Thyroid gland (tissue), 4 donors: Measurements from ENCODE around the gene SLC29A4.

Source experiments
- CTCF ChIP-seq, 6 experiments: fragments of 200-600 bp in 3 of 6; fragments of 450-650 bp in 3 of 6; sonication (generic) in 3 of 6; IDR thresholded peaks; one replicate each; pipeline ENCODE4 v1.5.1; 2016 to 2019; ENCODE audit warnings: antibody characterized with exemption in 6 of 6, mild to moderate bottlenecking in 2 of 6, inconsistent platforms in 1 of 6, moderate library complexity in 1 of 6
- POLR2A ChIP-seq, 2 donors: fragments of 450-650 bp; IDR thresholded peaks; one replicate each; pipeline ENCODE4 v1.6.1; 2017; ENCODE audit warnings: antibody characterized with exemption in 2 of 2, mild to moderate bottlenecking in 2 of 2, moderate library complexity in 1 of 2

- TF ChIP-seq CTCF (IDR thresholded peaks at IDR 0.05), result no peak
- no peak for TF ChIP-seq POLR2A (IDR thresholded peaks at IDR 0.05)
Observed at GRCh38 chr7:5333121-5334045, 50.6 kb downstream of the SLC29A4 start.
